ENCODE data around the gene LMBR1.
"Not testable (repeated sequence)": the region's sequence is repeated elsewhere in the genome, so short reads cannot be mapped to it uniquely, and the experiment has no call there.

The LMBR1 gene

DNA sequence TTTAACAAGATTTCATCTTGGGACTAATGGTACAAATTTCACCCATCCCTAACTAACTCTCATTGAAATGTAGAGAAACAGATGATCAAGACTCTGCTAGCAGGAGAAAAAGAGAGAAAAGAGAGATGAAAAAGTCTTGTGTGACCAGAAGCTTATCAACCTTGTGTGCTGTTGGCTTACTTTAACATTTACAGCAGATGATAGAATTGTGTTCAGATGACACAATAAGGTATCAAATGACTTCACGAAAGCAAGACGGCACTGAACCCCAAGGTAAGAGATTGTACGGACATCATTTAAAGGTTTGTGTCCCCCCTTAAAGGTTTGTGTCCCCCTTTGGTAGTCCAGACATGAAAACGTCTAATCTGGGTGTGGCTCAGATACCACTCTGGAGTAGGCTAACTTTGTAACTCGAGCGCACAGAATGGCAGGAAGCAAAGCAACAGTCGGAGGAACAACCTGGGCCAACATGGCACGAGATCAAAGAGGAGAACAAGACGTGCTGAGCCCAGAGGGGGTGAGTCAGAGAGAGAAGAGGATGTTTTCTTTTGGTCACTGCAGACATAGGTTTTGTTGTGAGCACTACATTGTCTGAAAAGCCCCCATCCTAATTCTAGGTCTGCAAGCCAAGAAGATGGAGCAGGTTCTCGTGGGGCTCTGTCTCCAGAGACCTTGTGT is 10.4 kb upstream of the LMBR1 start:
- DNase-seq: no peak

DNA sequence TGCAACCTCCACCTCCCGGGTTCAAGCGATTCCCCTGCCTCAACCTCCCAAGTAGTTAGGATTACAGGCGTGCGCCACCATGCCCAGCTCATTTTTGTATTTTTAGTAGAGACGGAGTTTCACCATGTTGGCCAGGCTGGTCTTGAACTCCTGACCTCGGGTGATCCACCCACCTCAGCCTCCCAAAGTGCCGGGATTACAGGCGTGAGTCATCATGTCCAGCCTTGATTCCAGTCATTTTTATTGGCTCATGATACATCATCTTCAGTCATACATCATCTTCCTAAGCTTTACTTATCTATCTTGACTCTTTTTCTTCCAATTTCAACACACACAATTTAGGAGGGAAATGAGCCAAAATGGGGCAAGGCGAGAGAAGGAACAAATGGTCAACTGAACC is 7.1 kb upstream of the LMBR1 start:
- DNase-seq: not testable (repeated sequence)

DNA sequence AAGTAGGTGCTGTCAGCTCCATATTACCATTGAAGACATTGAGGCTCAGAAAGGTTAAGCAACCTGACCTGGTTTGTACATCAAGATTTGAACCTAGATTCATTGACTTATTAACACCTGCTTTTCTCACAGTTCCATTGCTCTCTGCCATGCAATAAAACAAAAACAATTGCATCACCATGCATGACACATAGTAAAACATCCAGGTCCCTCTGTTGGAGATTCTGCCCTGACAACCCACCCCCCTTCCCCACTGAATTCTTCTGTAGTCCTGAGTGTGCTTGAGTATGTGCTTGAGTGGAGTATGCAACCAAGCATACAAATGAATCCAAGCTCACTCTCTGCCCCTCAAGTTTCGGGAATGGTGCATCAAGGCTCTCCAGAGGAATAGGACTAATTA is 6.0 kb upstream of the LMBR1 start:
- DNase-seq: no peak

DNA sequence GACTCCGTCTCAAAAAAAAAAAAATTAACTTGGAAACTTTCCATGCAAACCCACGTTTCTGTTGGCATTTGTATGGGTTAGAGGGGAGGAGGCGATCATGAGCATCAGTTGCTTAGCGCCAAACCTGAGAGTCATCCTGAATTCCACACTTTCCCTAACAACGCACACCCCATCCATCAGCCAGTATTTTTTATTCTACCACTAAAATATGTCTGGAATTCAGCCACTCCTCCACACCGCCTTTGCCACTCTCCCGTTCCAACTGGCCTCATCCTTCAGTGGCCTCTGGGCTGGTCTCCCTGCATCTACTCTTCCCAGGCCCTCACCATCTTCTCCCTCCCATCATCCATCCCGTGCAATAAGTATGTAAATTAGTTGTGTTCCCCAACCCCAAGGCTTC is 4.7 kb upstream of the LMBR1 start:
- no peak for DNase-seq

DNA sequence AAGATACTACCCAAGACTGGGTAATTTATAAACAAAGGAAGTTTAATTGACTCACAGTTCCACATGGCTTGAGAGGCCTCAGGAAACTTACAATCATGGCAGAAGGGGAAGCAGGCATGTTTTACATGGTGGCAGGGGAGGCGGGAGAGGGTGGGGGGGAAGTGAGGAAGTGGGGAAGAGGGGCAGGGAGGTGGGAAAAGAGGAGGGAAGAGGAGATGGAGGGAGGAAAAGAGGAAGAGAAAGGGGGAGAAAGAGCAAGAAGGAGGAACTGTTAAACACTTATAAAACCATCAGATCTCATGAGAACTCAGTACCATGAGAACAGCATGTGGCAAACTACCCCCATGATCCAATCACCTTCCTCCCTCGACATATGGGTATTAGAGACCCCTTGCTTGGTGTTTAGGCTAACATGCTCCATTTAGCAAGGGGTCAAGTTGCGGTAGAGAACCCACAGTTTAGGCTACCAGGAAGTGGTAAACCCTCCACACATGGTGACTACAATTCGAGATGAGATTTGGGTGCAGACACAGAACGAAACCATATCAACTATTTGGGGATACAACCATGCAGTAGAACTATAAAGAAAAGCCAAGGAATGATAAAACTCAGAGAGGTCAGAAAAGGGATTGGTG is 3.5 kb upstream of the LMBR1 start:
- DNase-seq: no peak

DNA sequence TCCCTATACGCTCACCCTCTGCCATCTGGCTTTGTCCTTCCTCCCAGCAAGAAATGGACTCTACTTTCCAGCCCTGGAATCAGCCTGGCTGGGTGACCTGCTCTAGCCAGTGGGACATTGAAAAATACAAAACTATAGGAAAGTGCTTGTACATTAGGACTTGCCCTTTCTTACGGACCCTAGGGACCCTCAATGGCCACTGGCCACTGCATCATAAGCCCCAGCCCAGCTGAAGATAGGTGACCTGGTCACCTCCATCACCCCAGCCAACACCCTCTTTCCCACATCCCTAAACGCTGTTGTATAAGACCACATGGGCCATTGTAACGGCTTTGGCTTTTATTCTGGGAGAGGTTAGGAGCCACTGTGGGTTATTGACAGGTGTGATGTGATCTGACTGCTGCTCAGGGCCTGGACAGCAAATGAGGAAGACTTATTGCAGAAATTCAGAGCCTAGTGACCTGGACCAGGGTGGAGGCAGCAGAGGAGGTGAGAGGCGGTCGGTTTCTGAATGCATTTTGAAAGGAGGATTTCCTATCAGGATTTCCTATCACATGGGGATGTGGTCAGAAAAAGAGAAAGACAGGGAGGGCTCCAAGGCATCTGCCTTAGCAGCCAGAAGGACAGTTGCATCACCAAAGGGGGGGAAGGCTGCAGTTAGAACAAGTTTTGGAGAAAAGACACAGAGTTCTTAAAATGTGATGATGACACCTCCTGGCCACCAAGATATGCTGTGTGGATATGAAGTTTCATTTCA is 2.2 kb upstream of the LMBR1 start:
- no peak for DNase-seq

DNA sequence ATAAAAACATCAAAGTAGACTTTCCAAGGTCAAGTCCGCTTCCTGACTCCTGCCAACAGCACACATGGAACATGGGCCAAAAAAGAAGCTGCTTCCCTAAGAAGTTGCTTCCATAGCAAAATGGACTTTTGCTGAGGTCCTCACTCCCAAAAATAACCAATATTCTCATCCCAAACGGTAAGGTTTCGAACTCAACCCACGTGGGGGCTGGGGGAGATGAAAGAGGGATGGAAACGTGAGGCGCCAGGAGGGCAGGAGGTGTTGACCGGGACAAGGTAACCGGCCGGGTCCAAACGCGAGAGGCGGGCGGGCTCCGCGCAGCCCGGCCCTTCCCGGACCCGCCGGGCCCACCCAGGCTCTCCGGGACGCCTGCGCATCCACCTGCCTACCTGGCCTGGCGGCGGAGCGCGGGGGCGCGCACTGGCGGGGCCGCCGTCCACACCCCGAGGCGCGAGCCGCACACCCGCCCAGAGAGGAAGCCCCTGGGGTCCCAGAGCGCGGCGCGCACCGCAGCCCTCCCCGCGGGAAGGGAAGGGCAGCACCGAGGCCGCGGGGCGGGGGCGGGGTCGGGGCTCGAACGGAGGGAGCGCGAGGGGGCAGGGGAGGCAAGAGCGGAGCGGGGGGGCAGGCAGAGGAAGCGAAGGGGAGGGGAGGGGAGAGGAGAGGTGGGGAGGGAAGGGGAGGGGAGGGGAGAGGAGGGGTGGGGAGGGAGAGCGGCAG is 742 bp downstream of the LMBR1 start:
- peak; percentile 64 for DNase-seq

DNA sequence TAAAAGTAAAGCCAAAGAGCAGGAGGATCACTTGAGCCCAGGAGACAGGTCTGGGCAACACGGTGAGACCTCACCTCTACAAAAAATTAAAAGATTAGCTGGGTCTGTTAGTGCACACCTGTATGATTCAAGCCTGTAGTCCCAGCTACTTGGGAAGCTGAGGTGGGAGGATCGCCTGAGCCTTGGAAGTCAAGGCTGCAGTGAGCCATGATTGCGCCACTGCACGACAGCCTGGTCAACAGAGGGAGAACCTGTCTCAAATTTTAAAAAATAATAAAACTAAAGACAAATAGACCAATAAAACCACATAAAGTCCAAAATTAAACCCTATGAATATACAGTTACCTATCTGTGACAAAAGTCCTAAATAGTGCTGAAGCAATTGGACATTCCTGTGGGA is 3.2 kb downstream of the LMBR1 start:
- no peak for DNase-seq

DNA sequence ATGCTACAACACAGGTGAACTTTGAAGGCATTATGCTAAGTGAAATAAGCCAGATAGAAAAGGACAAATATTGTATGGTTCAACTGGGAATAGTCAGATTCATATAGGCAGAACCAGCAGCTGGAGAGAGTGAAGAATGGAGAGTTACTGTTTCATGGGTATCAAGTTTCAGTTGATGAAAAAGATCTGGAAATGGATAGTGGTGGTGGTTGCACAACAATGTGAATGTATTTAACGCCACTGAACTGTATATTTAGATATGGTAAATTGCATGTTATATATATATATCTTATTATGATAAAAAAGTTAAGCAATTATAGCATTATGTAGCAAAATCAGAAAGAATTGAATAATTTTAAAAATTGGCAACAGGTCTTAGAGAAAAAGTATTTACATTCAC is 3.9 kb downstream of the LMBR1 start:
- no peak for DNase-seq

DNA sequence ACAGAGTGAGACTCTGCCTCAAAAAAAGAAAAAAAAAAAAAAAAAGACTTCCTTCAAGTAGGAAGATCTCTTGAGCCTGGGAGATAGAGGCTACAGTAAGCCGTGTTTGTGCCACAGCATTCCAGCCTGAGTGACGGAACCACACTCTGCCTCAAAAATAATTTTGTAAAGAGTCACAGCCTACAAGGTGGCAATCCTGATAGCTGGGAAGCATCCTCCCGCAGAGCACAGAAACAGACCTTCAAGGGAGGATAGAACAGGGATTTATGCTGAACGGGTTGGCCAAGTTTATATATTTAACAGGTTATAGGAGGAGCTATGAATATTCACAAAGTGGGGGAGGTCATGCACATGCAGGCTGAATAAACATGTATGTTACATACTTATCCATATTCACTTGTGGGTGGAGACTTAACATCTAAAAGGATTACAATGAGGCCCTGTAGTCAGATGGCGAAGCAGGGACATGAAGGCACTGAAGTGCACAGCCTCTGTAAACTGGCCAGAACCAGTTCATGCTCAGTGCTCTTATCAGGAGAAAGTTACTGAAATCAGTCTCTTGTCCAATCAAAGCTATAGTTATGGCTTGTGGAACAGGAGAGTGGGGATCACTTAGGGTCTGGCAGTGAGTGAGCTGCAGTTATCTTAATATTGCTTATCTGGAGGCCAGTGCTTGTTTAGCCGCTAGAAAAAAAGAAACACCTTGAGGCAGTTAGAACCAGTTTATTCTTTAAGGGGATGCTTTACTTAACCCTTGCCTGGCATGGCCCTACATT is 6.8 kb downstream of the LMBR1 start:
- DNase-seq: no peak

DNA sequence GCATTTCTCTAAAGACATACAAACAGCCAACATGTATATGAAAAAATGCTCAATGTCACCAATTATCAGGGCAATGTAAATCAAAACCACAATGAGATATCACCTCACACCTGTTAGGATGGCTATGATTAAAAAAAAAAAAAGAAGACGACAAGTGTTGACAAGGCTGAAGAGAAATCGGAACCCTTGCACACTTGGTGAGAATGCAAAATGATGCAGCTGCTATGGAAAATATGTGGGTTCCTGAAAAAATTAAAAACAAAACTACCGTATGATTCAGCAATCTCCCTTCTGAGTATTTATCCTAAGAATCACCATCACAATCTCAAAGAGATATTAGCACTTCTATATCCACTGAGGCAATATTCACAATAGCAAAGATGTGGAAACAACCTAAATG is 11.3 kb downstream of the LMBR1 start:
- no peak for DNase-seq

DNA sequence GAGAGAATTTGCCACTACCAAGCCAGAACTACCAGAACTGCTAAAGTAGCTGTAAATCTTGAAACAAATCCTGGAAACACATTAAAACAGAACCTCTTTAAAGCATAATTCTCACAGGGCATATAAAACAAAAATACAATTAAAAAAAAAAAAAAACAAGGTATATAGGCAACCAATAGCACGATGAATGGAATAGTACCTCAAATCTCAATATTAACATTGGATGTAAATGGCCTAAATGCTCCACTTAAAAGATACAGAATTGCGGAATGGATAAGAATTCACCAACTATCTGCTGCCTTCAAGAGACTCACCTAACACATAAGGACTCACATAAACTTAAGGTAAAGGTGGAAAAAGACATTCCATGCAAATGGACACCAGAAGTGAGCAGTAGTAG is 17.2 kb downstream of the LMBR1 start:
- no peak for DNase-seq

DNA sequence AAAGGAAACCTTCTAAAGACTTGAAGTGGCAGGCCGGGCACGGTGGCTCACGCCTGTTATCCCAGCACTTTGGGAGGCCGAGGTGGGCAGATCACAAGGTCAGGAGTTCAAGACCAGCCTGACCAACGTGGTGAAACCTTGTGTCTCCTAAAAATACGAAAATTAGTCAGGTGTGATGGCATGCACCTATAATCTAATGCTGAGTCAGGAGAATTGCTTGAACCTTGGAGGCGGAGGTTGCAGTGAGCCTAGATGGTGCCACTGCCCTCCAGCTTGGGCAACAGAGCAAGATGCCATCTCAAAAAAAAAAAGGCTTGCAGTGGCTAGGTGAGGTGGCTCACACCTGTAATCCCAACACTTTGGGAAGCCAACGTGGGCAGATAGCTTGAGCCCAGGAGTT is 24.6 kb downstream of the LMBR1 start:
- DNase-seq: not testable (repeated sequence)

DNA sequence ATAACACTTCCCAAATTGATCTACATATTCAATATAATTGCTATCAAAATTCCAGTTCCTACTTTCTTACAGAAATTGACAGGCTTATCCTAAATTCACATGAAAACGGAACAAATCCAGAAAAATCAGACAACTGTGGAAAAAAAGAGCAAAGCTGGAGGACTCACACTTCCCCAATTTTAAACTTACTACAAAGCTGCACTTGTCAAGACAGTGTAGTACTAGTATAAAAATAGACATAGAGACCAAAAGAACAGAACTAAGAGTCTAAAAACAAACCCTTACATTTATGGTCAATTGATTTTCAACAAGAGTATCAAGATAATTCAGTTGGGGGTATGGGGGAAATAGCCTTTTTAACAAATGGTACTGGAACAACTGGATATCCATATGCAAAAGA is 27.5 kb downstream of the LMBR1 start:
- DNase-seq: no peak

DNA sequence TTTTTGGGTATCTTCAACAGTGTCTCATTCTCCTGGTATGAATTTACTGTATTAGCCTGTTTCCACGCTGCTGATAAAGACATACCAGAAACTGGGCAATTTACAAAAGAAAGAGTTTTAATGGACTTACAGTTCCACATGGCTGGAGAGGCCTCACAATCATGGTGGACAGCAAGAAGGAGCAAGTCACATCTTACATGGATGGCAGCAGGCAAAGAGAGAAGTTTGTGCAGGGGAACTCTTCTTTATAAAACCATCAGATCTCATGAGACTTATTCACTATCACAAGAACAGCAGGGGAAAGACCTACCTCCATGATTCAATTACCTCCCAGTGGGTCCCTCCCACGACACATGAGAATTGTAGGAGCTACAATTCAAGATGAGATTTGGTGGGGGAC is 31.0 kb downstream of the LMBR1 start:
- DNase-seq: not testable (repeated sequence)

DNA sequence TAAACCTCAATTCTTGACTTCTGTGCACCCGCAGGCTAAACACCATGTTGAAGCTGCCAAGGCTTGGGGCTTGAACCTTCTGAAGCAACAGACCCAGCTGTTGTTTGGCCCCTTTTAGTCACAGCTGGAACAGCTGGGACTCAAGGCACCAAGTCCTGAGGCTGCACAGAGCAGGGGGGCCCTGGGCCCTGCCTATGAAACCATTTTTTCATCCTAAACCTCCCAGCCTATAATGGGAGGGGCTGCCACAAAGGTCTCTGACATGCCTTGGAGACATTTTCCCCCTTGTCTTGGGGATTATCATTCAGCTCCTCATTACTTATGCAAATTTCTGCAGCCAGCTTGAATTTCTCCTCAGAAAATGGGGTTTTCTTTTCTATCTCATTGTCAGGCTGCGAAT is 31.8 kb downstream of the LMBR1 start:
- DNase-seq: no peak

DNA sequence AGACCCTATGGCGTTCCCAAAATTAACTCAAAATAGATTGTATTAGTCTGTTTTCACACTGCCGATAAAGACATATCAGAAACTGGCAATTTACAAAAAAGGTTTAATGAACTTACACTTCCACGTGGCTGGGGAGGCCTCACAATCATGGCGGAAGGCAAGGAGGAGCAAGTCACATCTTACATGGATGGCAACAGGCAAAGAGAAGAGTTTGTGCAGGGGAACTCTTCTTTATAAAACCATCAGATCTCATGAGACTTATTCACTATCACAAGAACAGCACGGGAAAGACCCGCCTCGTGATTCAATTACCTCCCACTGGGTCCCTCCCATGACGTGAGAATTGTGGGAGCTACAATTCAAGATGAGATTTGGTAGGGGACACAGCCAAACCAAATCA is 32.9 kb downstream of the LMBR1 start:
- not testable (repeated sequence) for DNase-seq

DNA sequence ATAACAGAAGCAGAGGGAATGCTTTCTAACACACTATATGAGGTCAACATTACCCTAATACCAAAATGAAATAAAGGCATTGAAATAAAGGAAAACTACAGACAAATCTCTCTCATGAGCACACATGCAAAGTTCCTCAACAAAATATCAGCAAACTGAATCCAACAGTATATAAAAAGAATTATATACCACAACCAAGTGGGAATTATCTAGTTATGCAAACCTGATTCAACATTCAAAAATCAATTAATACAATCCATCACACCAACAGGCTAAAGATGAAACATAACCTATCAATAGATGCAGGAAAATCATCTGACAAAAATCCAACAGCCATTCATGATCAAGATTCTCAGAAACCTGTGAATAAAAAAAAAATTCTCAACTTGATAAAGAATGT is 34.5 kb downstream of the LMBR1 start:
- no peak for DNase-seq

DNA sequence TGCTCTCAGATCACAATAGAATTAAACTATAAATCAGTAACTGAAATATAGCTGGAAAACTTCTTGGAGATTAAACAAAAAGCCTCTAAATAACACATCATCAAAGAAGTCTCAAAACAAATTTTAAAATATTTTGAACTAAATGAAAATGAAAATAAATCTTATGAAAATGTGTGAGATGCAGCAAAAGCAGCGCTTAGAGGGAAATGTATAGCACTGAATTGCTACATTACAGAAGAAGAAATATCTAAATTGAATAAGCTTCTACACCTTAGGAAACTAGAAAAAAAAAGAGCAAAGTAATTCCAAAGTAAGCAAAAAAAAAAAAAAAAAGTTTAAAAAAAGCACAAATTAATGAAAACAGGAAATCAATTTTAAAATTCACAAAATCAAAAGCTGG is 35.2 kb downstream of the LMBR1 start:
- DNase-seq: no peak

DNA sequence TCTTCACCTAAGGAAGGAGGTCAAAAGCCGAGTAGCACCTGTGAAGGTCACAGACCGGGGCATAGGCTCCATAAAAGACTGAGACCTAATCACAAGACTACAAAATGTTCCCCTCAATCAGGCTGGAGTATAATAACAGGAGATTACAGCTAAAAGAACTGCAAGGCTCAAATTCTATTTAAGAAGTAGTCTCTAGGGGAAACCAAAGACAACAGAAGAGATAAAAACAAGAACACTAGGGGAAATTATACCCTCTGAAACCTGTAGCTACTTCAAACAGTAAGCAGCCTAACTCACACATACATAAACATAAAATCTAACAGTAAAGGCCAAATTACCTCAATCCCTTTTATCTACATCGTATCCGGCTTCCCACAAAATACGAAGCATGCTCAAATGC is 38.3 kb downstream of the LMBR1 start:
- DNase-seq: no peak

DNA sequence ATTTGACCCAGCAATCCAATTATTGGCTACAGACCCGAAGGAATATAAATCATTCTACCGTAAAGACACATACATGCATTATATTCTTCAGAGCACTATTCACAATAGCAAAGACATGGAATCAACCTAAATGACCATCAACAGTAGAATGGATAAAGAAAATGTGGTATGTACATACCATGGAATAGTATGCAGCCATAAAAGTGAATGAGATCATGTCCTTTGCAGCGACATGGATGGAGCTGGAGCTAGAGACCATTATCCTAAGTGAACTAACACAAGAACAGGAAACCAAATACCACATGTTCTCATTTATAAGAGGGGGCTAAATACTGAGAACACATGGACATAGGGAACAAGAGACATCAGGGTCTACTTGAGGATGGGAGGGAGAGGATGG is 44.0 kb downstream of the LMBR1 start:
- no peak for DNase-seq

DNA sequence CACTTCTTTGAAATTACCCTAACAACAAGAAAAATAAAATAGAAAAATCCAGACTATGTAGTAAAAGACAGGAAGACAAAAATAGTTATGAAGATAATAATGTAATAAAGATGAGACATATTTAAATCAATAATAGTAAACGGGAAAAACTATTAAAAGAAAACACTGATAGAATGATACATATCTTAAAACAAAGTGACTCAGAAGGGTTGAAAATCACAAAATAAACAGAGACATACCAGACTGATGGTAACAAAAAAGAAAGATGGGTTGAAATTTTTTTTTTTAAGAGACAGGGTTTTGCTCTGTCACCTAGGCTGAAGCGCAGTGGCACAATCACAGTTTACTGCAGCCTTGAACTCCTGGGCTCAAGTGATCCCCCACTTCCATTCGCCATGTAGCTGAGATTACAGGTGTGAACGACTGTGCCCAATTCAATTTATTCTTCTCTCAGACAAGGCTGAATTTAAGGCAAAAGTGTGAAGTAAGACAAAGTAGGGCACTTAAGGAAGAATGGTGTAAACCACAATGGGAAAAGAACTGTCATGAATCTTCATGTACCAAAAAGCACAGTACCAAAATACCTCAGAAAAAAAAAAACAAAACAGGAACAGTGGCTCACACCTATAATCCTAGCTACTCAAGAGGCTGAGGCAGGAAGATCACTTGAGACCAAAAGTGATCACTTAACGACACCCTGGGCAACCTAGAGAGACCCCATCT is 47.4 kb downstream of the LMBR1 start:
- DNase-seq: no peak

All from activated naive CD4-positive, alpha-beta T cell treated with Interleukin-2 at 50 U/mL for 16 hours (primary cell).